Measurements from ENCODE around the gene GMEB1. TPM values are rescaled to one million over a fixed set of nuclear protein-coding genes. Genes with fewer than 3 reads are reported as not detected.
"Not testable (repeated sequence)": the region's sequence is repeated elsewhere in the genome, so short reads cannot be mapped to it uniquely, and the experiment has no call there.

GMEB1 gene
- total and polyA plus RNA-seq, 5 donors: 2.9 to 7.7 (median 7.2) TPM

DNA sequence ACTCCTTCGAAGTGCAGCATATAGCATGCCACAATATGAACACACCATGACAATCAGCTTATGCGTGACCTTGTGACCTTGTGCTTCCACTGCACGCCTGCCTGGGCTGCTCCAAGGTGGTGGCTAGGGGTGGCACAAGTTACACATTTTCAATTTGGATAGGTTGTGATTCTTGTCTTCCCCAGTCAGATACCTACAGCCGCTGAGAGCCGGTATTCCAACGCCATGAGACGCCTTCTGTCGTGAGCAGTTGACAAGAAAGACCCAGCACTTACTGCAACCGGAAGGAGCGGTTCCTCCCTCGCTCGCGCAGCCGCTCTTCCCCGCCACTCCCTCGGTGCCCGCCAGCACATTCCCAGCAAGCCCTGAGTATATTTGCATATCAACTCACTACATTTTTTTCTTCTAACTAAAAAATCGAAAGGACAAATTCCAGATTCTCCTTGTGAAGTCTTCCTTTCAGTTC, 20.5 kb upstream of the GMEB1 start:
- 2% methylated on average over 18 of the region's 18 CpGs for WGBS
- intact Hi-C loops (cut with DNase I): loop anchor here in 1 of 4 donors (10.0 kb wide), 1 partner anchor 537 kb away; the partner anchor contains the start of gene SRSF4
- no peaks in the 10 kb centered on the region for H3K4me1 ChIP-seq (ENCODE audit: control insufficient read depth, insufficient read depth, low read length)
- H3K4me3 ChIP-seq (ENCODE audit: low read length): peak overlapping the region; percentile 79
- no peaks in the 10 kb centered on the region for H3K9me3 ChIP-seq (ENCODE audit: control insufficient read depth, low read length)
- H3K27me3 ChIP-seq (ENCODE audit: control insufficient read depth, insufficient read depth): no peaks in the 10 kb centered on the region
- DNase-seq (peak; percentile 93 to 96 (median 96)), ATAC-seq (peak; percentile 95 to 96)
- H3K27ac ChIP-seq (ENCODE audit: low read length): peak overlapping the region; percentile 100

DNA sequence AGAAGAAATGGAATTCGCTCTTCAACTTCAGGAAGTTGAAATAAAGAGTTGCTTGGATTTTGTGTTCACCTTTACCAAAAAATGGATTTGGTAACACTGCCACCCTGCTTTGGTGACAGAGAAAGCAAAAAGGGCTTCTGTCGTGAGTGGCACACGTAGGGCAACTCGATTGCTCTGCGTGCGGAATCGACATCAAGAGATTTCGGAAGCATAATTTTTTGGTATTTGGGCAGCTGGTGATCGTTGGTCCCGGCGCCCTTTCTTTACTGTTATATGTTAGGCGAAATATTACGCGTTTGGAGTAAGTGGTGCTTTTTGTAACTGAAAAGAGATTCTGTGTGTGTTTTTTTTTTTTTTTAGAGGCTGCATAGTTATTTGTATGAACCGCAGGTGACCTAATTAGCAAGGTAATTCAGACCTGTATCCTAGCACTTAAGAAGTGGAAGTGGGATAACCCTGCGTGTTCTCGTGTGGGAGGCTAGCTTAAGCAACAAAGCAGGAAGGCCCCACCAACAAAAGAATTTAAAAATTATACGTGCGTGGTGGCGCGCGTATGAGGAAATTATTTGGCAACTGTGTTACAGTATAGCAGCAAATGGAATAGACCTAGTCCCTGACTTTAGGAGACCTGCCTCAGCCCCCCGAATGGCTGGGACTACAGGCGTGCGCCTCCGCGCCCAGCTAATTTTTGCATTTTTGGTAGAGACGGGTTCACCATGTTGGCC, 19.9 kb upstream of the GMEB1 start, which contains the start of gene RNU11:
RNU11 (plus strand) TSS at position 127 of the 725 bp plus-strand sequence.
- Histone ChIP-seq H3K27ac (ENCODE audit: low read length) (peak within 1 kb of the TSS; percentile 100), H3K27me3 (ENCODE audit: control insufficient read depth, insufficient read depth) (no peaks in the 10 kb centered on the region), H3K4me1 (ENCODE audit: control insufficient read depth, insufficient read depth, low read length) (no peaks in the 10 kb centered on the region), H3K9me3 (ENCODE audit: control insufficient read depth, low read length) (no peaks in the 10 kb centered on the region), H3K4me3 (ENCODE audit: low read length) (peak within 1 kb of the TSS; percentile 79)
- peak; percentile 86 to 89 (median 87) for DNase-seq
- 2% methylated on average over 28 of the region's 28 CpGs for WGBS
- peak; percentile 88 to 90 for ATAC-seq
- intact Hi-C loops (cut with DNase I): loop anchor here in 1 of 4 donors (10.0 kb wide), 1 partner anchor 536 kb away; the partner anchor contains the start of gene SRSF4

DNA sequence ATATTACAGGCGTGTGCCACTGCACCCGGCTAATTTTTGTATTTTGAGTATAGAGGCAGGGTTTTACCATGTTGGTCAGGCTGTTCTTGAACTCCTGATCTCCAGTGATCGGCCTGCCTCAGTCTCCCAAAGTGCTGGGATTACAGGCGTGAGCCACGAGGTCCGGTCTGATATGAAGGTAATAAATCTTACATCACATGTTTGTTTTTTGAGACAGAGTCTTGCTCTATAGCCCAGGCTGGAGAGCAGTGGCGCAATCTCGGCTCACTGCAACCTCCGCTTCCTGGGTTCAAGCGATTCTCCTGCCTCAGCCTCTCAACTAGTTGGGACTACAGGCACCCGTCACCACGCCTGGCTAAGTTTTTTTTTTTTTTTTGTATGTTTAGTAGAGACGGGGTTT, 15.5 kb upstream of the GMEB1 start:
- H3K27ac ChIP-seq (ENCODE audit: low read length); H3K27me3 ChIP-seq (ENCODE audit: control insufficient read depth, insufficient read depth); H3K9me3 ChIP-seq (ENCODE audit: control insufficient read depth, low read length); intact Hi-C loops (cut with DNase I); H3K4me3 ChIP-seq (ENCODE audit: low read length); DNase-seq; ATAC-seq; H3K4me1 ChIP-seq (ENCODE audit: control insufficient read depth, insufficient read depth, low read length): not testable (repeated sequence)
- WGBS: 91% methylated on average over 13 of the region's 13 CpGs

DNA sequence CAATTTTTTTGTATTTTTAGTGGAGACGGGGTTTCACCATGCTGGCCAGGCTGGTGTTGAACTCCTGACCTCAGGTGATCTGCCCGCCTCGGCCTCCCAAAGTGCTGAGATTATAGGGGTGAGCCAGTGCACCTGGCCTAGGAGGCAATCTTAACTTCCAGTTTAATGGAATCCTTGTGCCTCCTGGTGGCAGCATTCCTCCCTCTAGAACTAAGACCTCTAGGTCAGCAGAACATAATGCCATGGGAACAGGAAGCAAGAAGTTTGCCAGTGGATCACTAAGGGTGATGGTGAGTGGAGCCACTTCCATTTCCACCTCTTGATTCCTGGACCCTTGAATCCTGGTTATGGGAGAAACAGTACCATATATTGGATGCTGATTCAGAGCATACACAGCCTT, 14.7 kb upstream of the GMEB1 start:
- H3K27me3 ChIP-seq (ENCODE audit: control insufficient read depth, insufficient read depth); intact Hi-C loops (cut with DNase I); H3K9me3 ChIP-seq (ENCODE audit: control insufficient read depth, low read length); H3K4me1 ChIP-seq (ENCODE audit: control insufficient read depth, insufficient read depth, low read length); H3K4me3 ChIP-seq (ENCODE audit: low read length); H3K27ac ChIP-seq (ENCODE audit: low read length); ATAC-seq: not testable (repeated sequence)
- WGBS: 64% methylated on average over 3 of the region's 3 CpGs
- DNase-seq: peak in 1 of 3 donors; percentile 49

DNA sequence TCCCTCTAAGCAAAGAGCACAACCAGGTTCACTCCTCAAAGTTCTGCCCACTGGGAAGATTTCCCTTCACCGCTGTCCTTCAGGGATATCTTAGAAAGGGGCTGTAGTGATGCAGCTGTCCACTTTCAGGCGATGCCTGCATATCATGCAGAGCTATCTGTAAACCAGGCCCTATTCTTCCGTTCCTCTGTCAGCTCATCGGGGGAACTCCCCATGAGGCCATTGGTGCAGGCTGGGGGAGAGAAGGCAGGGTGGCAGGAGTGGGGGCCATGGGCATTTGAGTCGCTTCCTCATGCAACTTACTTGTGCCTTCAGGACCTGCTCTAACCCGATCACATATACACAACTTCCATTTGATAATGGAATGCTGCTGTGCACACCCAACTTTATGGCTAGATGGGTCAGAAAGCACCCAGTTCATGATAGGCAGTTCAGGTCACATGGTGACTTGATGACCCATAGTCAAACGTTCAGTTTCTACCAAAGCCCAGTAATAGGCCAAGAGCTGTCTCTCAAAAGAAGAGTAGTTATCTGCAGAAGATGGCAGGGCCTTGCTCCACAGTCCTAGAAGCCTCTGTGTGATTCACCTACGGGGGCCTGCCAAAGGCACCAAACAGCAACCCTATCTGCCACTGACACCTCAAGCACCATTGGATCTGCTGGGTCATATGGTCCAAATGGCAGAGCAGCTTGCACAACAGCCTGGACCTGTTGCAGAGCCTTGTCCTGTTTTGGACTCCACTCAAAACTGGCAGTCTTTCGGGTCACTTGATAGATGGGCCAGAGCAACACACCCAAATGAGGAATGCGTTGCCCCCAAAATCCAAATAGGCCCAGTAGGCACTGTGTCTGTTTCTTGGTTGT, 12.9 kb upstream of the GMEB1 start:
- H3K4me3 ChIP-seq (ENCODE audit: low read length); H3K27me3 ChIP-seq (ENCODE audit: control insufficient read depth, insufficient read depth); DNase-seq; ATAC-seq; H3K27ac ChIP-seq (ENCODE audit: low read length); H3K9me3 ChIP-seq (ENCODE audit: control insufficient read depth, low read length); intact Hi-C loops (cut with DNase I); H3K4me1 ChIP-seq (ENCODE audit: control insufficient read depth, insufficient read depth, low read length): not testable (repeated sequence)
- 74% methylated on average over 10 of the region's 10 CpGs for WGBS

DNA sequence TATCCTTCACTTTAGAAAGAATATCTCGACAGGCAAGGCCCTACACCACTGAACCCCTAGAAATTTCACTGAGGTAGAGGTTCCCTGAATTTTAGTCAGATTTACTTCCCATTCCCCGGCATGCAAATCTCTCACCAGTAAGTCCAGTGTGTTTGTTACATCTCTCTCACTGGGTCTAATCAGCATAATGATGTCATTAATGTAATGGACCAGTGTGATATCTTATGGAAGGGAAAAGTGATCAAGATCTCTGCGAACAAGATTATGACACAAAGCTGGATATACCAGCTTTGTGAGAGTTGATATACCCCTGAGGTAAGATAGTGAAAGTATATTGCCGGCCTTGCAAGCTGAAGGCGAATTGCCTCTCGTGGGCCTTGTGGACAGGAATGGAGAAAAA, 12.2 kb upstream of the GMEB1 start:
- Histone ChIP-seq H3K27ac (ENCODE audit: low read length) (no peak overlapping the region), H3K27me3 (ENCODE audit: control insufficient read depth, insufficient read depth) (no peaks in the 10 kb centered on the region), H3K4me1 (ENCODE audit: control insufficient read depth, insufficient read depth, low read length) (peaks cover 2% of the 10 kb centered on the region), H3K4me3 (ENCODE audit: low read length) (no peak overlapping the region), H3K9me3 (ENCODE audit: control insufficient read depth, low read length) (no peaks in the 10 kb centered on the region)
- intact Hi-C loops (cut with DNase I): no loop called here
- no peak for ATAC-seq
- 95% methylated on average over 6 of the region's 6 CpGs for WGBS
- no peak for DNase-seq

DNA sequence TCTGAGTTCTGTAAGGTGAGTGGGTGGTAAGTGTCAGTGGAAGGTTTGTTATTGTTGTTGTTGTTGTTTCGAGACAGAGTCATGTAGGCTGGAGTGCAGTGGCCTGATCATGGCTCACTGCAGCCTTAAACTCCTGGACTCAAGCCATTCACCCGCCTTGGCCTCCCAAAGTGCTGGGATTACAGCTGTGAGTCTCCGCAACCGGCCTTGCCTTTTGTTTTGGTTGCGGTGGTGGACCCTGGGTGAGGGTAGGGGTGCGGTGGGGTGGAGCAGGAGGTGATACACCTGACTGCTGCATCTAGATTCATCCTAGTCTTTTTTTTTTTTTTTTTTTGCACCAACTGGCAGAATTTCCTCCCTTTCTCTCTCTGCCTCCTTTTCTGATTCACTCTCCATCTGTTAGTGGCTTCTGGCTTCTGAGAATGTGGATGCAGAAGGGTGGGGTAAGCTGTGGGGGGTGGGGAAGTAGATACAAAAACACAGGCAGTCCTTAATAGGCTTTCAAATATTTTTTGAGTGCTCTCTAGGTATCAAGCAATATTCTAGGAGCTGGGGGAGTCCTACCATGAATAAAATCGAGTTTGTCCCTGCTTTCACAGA, 4.6 kb upstream of the GMEB1 start:
- Histone ChIP-seq H3K27ac (ENCODE audit: low read length) (no peak overlapping the region), H3K27me3 (ENCODE audit: control insufficient read depth, insufficient read depth) (no peaks in the 10 kb centered on the region), H3K9me3 (ENCODE audit: control insufficient read depth, low read length) (no peaks in the 10 kb centered on the region), H3K4me1 (ENCODE audit: control insufficient read depth, insufficient read depth, low read length) (no peaks in the 10 kb centered on the region), H3K4me3 (ENCODE audit: low read length) (no peak overlapping the region)
- ATAC-seq: no peak
- 78% methylated on average over 7 of the region's 7 CpGs for WGBS
- intact Hi-C loops (cut with DNase I): no loop called here
- DNase-seq: no peak

DNA sequence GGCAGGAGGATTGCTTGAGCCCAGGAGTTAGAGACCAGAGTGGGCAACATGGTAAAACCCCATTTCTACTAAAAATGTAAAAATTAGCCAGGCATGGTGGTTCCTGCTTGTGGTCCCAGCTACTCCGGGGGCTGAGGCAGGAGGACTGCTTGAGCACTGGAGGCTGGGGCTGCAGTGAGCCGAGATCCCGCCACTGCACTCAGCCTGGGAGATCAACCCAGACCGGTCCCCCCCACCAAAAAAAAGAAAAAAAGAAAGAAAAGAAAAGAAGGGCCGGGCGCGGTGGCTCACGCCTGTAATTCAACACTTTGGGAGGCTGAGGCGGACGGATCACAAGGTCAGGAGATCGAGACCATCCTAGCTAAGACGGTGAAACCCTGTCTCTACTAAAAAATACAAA, 1.8 kb upstream of the GMEB1 start:
- DNase-seq: no peak
- Histone ChIP-seq H3K4me3 (ENCODE audit: low read length) (no peak overlapping the region), H3K4me1 (ENCODE audit: control insufficient read depth, insufficient read depth, low read length) (peaks cover 3% of the 10 kb centered on the region), H3K27ac (ENCODE audit: low read length) (no peak overlapping the region), H3K9me3 (ENCODE audit: control insufficient read depth, low read length) (no peaks in the 10 kb centered on the region), H3K27me3 (ENCODE audit: control insufficient read depth, insufficient read depth) (no peaks in the 10 kb centered on the region)
- no peak for ATAC-seq
- WGBS: 95% methylated on average over 12 of the region's 12 CpGs
- intact Hi-C loops (cut with DNase I): no loop called here

DNA sequence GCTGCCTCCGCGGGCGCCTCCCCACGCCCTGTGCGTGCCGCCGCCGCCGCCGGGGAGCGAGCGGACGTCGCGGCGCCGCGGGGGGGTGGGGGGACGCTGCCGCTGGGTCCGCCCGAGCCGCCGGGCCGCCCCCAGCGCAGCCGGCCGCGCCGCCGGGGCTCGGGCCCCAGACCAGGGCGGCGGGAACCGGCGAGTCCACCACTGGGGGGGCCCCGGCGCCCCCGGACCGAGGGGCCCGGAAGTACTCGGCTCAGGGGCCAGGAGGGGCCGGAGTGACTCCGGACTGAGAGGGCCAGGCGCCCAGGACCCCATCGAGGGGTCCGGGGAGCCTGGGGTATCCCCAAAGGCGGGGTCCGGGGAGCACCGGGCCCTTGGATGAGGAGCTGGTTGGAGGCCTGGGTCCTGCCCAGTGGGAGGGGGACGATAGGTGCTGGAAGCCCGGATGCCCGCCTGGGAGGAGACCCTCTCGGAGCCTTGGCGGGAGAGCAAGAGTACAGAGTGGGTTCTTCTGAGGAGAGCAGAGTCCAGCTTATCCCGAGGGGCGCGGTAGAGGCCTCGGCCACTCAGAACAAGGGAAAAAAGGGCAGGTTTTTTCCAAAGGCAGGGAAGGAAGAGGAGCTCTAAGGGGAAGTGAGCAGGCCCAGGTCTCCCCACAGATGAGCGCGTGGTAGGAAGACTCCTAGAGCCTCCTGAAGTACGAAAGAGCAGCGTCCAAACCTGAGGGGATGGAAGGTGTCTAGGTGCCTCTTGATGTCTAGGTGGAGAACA, 556 bp downstream of the GMEB1 start:
- ATAC-seq (peak; percentile 83 to 86), DNase-seq (peak; percentile 70 to 88 (median 88))
- H3K4me3 ChIP-seq (ENCODE audit: low read length): peak overlapping the region; percentile 99
- peak overlapping the region; percentile 96 for H3K27ac ChIP-seq (ENCODE audit: low read length)
- H3K4me1 ChIP-seq (ENCODE audit: control insufficient read depth, insufficient read depth, low read length): peaks cover 3% of the 10 kb centered on the region
- under 1% methylated on average over 57 of the region's 63 CpGs for WGBS
- no peaks in the 10 kb centered on the region for H3K9me3 ChIP-seq (ENCODE audit: control insufficient read depth, low read length)
- intact Hi-C loops (cut with DNase I): no loop called here
- H3K27me3 ChIP-seq (ENCODE audit: control insufficient read depth, insufficient read depth): no peaks in the 10 kb centered on the region

DNA sequence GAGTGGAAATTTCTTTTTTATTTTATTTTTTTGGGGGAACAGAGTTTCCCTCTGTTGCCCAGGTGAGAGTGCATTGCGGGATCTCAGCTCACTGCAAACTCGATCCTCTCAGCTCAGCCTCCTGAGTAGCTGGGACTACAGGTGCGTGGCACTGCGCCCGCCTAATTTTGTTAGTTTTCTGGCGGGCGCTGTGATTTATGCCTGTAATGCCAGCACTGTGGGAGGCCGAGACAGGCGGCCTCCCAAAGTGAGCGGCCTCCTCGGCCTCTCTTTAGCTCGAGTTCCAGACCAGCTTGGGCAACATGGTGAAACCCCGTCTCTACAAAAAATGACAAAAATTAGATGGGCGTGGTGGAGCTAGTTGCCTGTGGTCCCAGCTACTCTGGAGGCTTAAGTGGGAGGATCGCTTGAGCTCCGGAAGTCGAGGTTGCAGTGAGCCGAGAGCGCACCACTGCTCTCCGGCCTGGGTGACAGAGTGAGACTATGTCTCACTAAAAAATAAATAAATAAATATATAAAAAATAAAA, 2.7 kb downstream of the GMEB1 start:
- Histone ChIP-seq H3K27me3 (ENCODE audit: control insufficient read depth, insufficient read depth) (no peaks in the 10 kb centered on the region), H3K9me3 (ENCODE audit: control insufficient read depth, low read length) (no peaks in the 10 kb centered on the region), H3K4me3 (ENCODE audit: low read length) (no peak overlapping the region), H3K27ac (ENCODE audit: low read length) (no peak overlapping the region), H3K4me1 (ENCODE audit: control insufficient read depth, insufficient read depth, low read length) (peaks cover 3% of the 10 kb centered on the region)
- WGBS: 95% methylated on average over 20 of the region's 20 CpGs
- intact Hi-C loops (cut with DNase I): no loop called here
- ATAC-seq (no peak), DNase-seq (no peak)
